GM18907 (cell line): ENCODE data around the gene RARA.
"Not testable (repeated sequence)": the region's sequence is repeated elsewhere in the genome, so short reads cannot be mapped to it uniquely, and the experiment has no call there.

Source experiments
- ATAC-seq: cut with Tn5 transposase; IDR thresholded peaks from one replicate; pipeline ENCODE4 v1.9.1; 2021; ENCODE audit warnings: mild to moderate bottlenecking, moderate library complexity; ENCODE audit not compliant: unreplicated experiment

The RARA gene

DNA sequence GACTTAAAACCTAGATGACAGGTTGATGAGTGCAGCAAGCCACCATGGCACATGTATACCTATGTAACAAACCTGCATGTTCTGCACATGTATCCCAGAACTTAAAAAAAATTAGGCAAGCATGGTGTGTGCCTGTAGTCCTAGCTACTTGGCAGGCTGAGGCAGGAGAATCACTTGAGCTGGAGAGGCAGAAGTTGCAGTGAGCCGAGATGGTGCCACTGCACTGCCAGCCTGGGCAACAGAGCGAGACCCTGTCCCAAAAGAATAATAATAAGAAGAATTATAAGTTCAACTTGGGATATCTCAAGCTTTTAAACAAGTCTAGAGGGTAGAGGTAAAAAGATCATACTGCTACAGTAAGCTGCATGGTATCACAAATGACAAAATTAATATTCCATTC, 11.5 kb upstream of the RARA start:
- no peak for ATAC-seq

DNA sequence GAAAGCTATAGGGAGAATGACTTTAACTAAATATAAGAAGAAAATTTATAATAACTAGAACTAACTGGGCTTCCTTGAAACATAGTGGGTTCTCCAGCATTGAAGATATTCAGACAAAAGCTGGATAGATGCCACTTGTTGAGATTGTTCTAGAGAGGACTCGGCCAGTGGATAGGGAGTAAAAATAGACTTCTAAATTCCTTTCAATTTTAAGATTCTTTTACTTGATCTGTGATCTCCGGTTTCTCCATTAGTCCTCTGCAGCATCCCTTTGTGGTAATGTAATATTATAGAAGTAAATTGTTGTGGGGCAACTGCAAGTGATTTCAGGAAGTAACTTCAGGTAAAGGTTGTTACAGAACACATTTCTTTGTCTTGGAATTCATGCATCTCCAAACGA, 10.3 kb upstream of the RARA start:
- no peak for ATAC-seq

DNA sequence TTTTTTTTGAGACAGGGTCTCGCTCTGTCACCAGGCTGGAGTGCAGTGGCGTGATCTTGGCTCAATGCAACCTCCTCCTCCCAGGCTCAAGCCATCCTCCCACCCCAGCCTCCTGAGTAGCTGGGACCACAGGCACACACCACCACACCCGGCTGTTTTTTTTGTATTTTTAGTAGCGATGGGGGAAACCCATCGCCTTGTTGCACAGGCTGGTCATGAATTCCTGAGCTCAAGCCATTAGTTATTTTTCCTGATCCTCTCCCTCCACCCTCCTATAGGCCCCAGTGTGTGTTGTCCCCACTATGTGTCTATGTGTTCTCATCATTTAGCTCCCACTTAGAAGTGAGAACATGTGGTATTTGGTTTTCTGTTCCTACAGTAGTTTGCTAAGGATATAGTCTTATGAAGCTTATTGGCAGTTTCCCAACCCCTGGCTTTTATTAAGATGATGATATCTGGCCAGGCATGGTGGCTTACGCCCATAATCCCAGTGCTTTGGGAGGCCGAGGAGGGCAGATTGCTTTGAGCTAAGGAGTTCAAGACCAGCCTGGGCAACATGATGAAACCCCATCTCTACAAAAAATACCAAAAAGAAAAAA, 9.7 kb upstream of the RARA start:
- ATAC-seq: not testable (repeated sequence)

DNA sequence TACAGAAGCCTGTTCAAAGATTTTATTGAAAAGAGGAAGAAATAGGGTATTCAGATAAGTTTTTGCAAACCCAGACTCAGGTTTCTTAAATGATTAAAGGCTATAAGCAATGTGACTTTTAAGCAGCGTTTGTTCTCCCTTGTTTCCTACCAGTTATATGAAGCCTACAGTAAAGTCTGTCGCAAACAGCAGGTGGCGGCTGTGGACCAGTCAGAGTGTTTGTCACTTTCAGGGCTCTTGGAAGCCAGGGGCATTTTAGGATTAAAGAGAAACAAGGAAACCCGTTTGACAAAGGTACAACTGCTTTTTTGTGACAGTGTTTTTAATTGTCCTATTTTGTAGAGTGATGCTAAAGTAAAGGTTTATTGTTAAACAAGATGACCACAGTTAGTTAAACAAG, 7.7 kb upstream of the RARA start:
- ATAC-seq: no peak

DNA sequence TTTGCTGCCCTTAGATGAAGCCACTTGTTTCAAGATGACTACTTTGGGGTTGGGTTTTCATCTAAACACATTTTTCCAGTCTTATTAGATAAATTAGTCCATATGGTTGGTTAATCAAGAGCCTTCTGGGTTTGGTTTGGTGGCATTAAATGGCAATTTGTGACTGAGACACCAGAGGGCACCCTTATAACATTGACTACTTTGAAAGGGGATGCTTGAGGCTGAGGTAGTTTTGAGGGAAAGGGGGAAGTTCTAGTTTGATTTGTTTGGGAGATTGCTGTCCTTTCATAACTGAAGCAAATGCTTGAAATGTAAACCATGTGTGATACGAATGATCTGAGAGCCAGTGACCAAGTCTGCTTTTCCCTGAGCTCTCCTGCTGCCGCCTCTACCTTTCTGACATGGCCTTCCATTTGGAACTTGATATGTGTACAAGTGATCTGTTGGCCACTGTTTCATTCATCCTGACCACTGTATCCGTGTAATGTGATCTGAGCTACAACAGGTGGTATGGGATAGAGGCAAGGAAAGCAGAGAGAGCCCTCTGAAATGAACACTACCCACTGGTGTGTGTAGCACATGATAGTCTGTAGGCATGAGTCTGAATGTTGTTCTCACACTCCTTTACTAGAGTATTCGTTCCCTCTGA, 5.8 kb upstream of the RARA start:
- ATAC-seq: no peak

DNA sequence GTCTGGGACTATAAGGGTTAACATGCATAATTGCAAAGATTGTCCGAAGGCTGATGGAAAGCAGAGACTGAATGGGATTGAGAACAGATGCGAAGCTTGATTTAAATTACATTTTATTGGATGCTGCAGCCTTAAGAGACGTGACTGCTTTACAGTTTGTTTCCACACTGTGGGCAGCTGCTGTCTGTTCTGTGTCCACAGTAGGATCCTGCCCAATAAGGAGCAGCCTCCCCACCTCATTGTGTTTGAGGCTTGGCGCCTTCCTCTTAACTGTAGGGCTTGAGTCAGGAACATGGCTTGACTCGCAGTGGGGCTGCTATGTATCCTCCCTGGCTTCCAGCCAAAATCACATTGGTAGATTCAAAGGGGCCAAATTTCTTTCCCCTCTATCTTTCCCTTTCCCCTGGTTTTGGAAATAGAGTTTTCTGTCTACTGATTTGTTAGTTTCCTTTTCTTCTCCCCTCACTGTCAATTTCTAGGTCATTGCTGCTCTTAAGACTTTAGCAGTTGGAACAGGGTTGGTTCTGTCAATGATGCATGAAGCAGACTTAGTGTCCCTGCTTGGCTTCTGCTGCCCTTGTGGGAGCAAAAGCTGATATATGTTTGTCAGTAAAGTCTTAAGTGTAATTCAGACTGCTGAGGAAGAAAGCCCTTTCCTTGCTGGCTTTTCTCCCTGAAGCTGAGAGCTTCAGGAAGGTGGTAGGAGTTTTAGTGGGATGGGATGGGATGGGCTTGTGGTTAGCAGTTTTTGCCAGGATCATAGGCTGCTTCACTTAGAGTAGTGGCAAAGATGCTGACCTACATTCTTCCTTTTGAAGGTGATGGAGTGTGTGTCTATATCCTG, 5.0 kb upstream of the RARA start:
- ATAC-seq: no peak

DNA sequence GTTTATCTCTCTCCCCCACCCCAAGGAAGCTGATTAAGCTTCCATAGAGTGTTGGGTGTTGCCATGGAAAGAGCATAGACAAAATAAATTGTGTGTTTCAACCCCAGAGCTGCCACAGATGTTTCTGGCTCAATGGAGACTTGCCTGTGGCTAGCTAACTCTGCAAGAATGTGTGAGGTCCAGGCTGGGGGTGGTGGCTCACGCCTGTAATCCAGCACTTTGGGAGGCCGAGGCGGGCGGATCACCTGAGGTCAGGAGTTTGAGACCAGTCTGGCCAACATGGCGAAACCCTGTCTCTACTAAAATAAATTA, 4.5 kb upstream of the RARA start:
- not testable (repeated sequence) for ATAC-seq

DNA sequence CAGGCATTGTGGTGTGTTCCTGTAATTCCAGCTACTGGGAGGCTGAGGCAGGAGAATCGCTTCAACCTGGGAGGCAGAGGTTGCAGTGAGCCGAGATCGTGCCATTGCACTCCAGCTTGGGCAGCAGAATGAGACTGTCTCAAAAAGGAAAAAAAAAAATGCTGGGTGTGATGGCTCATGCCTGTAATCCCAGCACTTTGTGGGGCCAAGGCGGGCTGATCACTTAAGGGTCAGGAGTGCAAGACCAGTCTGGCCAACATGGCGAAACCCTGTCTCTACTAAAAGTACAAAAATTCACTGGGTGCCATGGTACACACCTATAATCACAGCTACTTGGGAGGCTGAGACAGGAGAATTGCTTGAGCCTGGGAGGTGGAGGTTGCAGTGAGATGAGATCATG, 4.1 kb upstream of the RARA start:
- ATAC-seq: not testable (repeated sequence)

DNA sequence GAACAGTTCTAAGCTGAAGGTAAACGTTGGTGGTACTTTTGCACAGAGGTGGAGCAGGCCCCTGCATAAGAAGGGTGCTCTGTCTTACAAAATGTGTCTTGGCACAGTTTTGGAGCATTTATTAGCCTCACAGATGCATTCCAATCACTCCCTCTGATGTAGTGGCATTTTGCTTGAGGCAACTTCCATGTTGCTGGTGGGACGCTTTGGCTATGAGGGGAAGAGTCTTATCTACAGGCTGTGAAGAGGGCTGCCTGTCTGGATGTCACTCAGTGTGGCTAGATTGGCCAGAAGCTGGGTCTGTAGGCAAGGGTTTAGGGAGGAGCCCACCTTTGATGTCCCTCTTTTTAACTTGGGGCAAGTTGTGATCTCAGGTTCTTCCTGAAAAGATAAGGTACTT, 2.6 kb upstream of the RARA start:
- no peak for ATAC-seq

DNA sequence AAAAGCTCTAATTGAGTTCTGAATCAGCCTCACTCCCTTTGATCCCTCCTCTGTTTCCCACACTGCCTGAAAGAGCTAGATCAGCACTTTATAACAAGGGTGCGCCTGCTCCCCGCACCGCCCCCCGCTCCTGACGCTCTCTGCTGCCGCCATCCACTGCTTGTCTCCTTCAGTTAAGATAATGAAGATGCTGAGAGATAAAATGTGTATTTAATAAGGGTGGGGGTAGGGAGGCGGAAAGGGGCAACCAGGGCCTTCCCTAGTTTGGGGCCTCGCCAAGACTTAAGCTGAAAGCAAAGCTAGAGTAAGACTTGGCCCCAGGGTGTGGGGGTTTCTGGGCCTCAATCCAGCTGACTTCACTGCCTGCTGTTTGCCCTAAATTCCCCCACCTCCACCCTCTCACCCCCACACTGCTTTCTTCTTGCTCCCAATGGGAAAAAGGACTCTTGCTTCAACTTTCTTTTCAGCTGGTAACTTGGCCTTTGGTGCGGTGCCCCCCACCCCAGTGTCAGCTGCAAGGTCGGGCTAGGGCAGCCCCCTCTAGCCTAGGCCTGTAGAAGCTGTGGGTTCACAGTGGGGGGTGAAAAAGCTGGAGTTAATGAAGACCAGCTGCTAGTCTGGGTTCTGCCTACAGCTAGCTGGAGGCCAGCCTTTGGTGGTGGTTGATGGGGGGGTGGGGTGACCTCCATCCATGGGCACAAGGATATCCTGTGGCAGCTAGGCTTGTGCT, 1.8 kb upstream of the RARA start:
- no peak for ATAC-seq

DNA sequence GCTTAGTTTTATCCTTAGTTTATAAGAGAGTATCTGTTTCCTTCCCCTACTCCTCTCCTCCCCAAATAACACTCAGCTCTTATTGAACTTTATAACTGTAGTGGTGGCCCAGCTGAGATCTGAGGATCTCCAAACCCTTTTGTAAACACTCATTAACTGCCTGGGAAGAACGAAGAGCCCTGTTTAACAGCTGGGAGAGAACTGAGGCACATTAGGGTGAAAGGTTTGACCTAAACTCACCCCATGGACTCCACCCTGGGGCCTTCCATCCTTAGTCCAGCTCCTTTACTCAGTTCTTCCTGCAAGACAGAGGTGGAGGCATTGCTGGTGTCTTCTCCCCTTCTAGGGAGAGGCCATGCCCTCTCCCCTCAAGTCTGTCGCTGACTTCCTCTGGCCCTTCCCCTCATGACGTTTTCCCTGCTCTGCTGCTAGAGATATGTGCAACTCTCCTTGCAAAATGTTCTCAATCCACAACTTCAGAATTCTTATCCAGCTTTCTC, 1.2 kb upstream of the RARA start:
- no peak for ATAC-seq

DNA sequence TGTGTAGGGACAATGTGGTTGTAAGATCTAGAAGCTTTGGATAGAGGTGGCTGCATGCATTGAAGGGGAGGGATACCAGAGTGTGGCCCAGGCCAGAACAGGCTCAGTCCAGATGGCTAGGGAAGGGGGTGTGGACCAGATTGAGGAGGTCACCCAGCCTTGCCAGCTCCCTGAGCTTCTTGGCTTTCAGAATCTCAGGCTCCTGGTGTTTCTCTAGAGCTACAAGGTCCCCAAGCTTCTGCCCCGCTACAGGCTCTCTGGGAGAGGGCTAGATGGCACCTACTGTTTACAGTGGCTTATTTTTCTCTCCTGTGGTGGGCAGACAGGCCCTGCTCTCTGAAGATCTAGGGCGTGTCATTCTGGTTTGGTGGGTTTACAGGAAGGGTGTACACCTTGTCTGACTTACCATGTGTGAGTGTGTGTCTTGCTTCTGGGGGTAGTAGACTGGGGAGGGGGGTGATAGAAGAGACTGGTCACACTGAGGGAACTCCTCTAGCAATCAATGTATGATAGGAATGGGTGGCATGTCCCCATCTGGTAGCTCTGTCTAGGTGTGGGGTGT, 1.1 kb downstream of the RARA start:
- ATAC-seq: no peak

DNA sequence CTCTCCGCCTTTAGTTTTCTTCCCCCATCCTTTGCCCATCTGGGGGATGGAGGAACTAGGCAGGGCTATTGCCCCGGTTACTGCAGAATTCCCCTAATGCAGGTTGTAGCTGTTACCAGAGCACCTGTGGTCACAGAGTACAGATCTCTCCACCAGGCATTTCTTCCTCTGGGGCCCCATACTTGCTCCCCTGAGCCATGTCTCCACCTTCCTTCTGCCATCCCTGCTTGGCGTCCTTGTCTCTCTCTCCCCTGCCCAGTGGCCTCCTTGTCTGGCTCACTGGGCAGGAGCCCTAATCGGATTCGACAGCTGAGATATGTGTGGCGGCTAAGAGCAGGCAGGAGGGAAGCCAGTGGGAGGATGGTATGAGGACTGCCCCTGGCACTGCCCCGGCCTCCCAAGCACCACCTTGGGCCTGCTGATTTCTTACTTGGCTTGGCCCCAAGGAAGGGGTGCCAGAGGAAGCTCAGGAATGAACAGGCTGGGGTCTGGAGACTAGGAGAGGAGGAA, 2.0 kb downstream of the RARA start:
- no peak for ATAC-seq

DNA sequence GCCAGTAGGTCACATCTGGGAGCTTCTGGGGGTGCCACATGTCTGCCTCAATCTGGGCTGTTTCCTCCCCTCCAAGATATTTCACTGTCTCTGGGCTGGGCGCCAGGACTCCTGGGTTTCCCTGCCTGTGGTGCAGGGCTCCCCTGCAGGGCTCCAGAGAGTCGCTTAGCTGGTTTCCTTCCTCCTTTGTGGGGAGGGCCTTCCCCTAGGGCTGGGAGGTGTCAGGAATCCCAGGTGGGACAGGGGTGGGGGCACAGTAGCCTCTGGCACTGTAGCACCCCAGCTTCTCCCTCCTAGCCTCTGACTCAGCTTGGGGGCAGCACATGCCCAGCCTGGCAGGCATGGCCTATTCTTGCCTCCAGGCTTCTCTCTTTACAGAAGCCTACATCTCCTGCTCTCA, 2.6 kb downstream of the RARA start:
- no peak for ATAC-seq

DNA sequence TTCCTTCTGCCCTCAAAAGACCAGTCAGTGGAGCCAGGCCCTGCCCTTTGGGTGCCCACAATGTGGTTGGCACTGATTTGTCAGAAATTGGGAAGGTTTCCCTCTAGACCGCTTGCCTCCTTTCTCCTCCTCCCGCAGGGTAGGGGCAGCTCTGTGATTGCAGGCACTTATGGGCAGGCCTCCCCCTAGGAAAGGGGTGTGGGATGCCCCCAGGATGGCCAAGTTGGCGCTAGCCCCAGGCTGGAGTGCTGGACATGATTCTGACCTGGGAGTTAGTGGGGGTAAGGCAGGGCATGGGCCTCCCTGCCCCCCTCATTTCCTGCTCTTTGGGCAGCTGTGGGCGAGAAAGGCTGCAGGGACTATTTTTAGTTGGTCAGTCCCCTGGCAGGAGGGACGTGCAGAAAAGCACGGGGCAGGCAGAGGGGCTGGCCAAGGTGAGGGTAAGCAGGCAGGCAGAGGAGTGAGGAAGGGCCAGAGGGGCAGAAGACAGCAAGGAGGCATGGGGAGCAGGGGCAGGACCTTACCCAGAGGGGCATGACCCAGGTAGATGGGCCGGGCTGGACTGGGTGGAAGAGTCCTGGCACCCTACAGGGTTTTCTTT, 3.3 kb downstream of the RARA start:
- ATAC-seq: no peak

DNA sequence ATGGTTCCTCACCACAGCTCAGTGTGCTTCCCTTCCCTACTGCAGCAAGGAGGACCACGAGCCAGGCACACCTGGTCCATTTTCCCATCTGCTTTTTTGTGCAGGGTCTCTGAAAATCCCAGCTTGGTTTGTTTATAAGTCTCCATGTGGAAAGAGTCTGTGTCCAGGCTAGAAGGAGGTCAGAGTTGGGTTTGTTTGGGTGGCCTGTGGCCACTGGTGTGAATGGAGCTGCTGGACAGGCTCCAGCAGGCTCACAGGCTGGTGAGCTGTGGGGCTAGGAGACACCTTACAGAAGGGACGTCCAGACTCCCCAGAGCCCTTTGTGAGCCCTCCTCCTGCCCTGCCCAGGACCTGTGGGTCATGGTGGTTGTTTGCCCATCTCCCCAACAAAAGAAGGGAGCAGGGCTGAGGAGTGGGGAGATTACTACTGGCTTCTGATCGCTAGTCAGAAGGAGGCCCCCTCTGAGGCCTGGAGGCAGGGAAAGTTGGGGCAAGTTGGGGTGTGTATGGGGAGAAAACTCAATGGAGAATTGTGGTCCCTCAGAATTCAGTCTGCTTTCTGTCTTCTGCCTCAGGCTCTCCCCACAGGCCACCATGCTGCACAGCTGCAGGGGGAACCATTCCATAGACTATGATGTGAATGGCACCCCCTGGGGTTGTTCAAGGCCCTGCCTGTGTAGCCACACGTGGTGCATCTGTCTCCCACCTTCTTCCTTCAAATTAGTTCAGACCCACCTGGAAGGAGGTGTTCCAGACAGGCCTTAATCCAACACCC, 4.1 kb downstream of the RARA start:
- no peak for ATAC-seq

DNA sequence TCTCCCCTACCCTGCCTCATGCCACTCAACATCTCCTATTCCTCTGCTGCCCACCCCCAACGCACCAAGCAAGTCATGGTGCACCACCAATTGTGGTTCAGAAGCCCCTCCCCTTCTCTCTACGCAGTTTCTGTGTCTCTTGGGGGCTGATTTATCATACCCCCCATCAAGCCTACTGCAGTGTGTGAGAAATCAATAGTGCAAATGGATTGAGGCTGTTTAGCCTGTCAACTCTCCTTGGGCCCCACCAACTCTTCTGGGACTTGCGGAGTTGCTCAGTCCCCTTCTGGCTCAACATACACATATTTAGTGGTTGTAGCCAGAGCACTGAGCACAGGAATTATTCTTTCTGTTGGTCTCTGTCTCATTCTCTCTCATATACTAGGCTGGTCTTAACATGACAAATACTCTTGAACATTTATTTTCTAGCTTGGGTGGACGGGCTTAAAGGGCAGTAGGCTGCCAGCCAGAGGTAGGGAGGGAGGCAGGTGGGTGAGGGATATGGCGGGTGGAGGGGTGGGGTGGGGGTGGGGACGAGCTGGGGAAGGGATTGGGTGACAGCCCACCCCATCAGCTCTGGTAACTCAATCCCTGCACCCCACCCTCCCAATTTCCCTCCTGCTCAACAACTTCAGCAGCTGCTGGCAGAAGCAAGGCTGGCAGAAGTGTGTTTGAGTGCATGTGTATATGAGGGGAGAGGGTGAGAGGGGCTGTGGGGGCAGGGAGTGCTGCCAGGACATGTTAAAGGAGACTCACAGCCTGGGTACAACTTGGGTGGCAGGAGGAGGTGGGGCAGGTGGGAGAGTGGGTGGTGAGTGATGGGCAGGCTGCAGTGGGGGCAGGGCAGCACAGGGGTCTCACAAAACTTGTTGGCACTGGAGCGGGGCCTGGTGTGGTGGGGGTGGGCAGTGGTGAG, 4.9 kb downstream of the RARA start:
- no peak for ATAC-seq

DNA sequence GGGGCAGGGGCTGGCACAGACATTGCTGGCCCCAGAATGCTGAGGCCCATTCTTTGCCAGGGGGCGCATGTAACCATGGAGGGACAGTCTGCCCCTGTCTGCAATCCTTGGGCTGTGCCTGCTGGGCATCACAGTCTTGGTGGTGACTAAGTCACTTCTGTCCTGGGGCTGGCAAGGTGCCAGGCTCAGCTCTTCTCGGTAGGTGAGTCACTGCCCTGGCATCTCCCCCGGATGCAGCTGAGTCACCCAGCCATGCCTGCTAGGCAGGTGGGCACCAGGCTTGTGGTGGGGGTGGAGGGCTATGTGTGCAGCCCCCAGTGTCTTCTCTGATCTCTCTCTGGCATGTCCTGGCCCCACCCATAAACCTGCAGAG, 5.6 kb downstream of the RARA start:
- ATAC-seq: no peak

DNA sequence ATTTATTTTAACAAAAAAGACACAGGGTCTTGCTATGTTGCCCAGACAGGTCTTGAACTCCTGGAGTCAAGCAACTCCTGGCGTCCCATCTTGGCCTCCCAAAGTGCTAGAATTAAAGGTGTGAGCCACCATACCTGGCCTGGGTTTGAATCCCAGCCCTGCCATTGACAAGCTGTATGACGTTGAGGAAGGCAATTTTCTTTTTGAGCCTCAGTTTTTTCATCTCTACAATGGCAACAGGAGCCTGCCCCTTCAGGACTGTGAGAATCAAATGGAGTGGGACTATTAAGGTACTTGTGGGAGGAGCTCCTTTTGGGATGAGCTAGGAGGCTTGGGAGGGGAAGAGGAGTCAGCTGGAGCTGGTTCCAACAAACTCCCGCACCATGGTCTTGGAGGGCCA, 6.2 kb downstream of the RARA start:
- no peak for ATAC-seq
